K562 treated with DMSO at 1 percent for 48 hours (cell line): ENCODE data around the gene PDZD4. TPM values are rescaled to one million over a fixed set of nuclear protein-coding genes. Genes with fewer than 3 reads are reported as not detected.

ENCODE experiments used
- total RNA-seq: library from RNA; unstranded; fragments of 300-600 nt; gene quantifications from 2 replicates; pipeline ENCODE4 v1.2.3, GENCODE V29; 2022; ENCODE audit warnings: low replicate concordance; ENCODE audit errors: extremely low read depth

Gene PDZD4, protein sequence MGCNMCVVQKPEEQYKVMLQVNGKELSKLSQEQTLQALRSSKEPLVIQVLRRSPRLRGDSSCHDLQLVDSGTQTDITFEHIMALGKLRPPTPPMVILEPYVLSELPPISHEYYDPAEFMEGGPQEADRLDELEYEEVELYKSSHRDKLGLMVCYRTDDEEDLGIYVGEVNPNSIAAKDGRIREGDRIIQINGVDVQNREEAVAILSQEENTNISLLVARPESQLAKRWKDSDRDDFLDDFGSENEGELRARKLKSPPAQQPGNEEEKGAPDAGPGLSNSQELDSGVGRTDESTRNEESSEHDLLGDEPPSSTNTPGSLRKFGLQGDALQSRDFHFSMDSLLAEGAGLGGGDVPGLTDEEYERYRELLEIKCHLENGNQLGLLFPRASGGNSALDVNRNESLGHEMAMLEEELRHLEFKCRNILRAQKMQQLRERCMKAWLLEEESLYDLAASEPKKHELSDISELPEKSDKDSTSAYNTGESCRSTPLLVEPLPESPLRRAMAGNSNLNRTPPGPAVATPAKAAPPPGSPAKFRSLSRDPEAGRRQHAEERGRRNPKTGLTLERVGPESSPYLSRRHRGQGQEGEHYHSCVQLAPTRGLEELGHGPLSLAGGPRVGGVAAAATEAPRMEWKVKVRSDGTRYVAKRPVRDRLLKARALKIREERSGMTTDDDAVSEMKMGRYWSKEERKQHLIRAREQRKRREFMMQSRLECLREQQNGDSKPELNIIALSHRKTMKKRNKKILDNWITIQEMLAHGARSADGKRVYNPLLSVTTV
- total RNA-seq, result not detected in 2 replicates

DNA sequence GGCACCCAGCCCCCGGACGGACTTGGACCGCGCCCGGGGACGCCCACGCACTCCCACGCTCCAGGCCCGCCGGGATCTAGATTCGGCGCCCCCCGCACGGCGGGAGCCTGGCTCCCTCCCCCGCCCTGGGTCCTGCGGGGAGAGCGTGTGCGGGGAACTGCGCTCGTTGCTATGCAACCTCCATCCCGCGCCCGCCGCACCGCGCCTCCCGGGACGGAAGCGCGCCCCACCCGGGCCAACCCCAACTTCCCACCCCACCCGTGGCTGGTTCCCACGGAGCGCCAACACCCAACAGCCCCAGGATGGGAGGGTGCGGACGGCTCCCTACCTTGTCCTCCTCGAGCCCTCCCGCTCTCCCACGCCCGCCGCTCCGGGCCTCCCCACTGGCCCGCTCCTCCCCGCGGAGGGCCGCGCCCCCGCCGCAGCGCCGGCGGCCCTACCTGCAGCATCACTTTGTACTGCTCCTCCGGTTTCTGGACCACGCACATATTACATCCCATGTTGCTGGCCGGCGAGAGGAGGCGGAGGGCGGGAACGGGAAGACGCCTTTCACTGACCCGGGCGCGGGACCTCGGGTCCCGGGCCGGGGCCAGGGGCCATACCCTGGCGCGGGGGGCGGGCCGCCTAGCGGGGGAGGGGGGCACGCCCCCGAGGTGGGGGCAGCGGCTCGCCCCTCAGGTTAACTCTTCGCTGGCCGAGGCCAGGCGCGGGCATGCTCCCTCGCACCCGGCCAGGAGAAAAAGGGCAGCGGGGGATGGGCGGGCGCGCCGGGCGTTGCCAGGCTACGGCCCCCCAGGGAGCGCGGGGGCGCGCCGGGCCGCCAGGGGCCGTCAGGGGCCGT is at the start of gene PDZD4:
Gene PDZD4 (minus strand): TSS at position 746 of the 841 bp plus-strand sequence. CDS start 246 bp downstream, at position 500.

DNA sequence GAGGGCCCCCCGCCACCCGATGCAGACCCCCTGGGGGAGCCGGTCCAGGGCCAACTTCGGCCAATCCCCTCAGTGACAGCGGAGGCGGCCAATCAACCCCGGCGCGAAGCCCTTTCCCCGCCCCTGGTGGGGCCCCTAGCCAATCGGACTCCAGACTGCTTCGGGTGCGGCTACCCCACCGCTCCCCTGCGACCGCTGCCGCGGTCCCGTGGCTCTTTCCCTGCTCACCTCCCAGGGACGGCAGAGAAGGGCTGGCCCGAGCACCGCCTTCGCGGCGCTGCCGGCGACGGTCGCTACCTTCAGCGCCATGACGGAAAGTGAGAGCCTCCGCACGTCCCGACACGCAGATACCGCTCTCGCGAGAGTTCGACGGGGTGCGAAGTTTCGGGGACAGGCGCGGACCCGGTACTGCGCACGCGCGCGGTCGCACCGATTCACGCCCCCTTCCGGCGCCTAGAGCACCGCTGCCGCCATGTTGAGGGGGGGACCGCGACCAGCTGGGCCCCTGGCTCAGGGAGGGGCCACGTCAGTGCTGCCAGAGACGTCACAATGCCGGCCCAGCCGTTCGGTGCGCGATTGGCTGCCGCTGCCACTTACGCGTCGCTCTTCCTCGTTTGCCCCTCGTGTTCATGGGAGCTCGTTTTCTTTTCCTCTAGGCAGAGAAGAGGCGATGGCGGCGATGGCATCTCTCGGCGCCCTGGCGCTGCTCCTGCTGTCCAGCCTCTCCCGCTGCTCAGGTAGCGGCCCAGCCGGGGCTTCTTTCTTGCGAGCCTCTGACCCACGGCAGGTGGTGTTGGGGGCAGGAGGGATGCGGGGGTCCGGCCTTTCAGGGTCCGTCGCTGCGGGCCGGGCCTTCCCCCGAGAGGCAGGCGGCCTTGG is 36.1 kb downstream of the PDZD4 start, which contains the start of the genes IDH3G and SSR4:
Gene IDH3G (minus strand): TSS at position 358 of the 879 bp plus-strand sequence. CDS start 49 bp downstream, at position 309.
Gene SSR4 (plus strand): TSS at position 651 of the 879 bp plus-strand sequence. CDS start 20 bp downstream, at position 671.

DNA sequence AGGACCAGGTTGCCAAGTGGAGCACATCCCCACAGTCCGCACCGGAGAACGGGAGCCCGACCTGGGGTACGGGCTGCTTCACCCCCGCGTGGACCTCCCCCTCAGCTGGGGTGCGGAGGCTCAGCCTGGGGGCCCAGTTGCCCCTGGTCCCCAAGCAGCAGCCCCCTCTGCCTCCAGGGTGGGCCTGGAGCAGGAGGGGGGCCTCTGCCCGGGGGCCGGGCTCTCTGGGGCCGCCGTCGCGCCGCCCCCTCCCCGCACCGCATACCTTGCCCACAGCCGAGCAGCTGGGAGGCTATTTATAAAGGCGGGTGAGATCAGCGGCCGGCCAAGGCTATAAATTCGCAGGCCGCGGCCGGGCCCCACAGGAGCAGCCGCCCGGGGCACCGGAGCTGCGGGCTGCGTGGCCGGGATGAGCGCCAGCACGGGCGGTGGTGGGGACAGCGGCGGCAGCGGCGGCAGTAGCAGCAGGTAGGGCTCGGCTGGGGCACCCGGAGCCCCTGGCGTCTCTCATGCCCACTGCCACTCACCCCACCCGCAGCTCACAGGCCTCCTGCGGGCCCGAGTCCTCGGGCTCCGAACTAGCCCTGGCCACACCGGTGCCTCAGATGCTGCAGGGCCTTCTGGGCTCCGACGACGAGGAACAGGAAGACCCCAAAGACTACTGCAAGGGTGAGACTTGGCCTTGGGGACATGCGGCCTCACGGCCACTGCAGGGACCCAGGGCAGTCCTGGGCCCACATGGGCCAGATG is 49.5 kb downstream of the PDZD4 start, which contains the start of gene SRPK3:
Gene SRPK3 (plus strand): TSS at position 364 of the 750 bp plus-strand sequence. CDS start 46 bp downstream, at position 410.

DNA sequence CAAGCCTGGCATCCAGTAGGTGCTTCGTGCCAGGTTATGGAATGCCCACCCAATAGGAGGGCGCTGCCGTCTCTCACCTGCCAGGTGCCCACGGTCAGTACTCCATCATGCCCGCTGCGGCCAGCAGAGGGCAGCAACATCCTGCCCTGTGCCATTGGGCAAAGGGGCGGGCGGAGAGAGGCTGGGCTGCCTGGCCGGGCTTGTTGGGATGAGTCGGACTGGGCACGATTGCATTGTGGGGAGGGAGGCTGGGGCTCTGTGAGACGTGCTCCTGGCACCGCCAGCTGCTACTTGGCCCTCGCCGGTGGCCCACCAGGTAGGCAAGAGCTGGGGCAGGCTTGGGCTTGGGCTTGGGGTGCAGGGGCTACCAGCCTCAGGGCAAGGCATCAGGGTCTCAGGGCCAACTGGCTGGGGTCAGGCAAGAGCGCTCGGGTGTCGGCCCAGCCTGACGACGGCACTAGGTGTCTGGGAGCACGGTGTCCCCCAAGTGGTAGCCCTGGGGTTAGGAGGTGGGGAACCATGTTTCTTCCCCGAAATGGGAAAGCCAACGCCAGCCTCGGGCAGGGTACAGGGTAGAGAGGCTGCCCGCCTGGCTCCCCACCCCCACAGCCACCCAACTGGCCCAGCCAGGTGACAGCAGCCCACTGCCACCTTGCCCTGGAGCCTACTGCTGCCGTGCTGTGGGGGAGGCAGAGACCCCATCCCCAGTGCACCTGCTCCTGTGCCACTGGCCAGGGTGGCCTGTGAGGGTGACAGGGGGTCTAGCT is 66.2 kb downstream of the PDZD4 start, which contains the start of gene PLXNB3:
Gene PLXNB3 (plus strand): TSS at position 261 of the 767 bp plus-strand sequence. CDS start 1,287 bp downstream, outside the sequence.

Other genes with a start within 250 kb of the PDZD4 start
- gene CCNQ, start 231.4 kb downstream of the PDZD4 start, total RNA-seq, result not detected in 2 replicates
- not detected in 2 replicates for gene DUSP9, start 183.3 kb downstream of the PDZD4 start, total RNA-seq
- not detected in 2 replicates for gene PNCK, start 156.7 kb downstream of the PDZD4 start, total RNA-seq
- gene SLC6A8, start 142.6 kb downstream of the PDZD4 start, total RNA-seq, result not detected in 2 replicates
- 306 TPM in 1 of 2 replicates, not detected in the other for gene BCAP31, start 106.2 kb downstream of the PDZD4 start, total RNA-seq
- not detected in 2 replicates for gene ABCD1, start 105.7 kb downstream of the PDZD4 start, total RNA-seq
- not detected in 2 replicates for gene PLXNB3, start 66.3 kb downstream of the PDZD4 start, total RNA-seq
- not detected in 2 replicates for gene SRPK3, start 49.5 kb downstream of the PDZD4 start, total RNA-seq
- not detected in 2 replicates for gene IDH3G, start 36.2 kb downstream of the PDZD4 start, total RNA-seq
- gene SSR4, start 35.9 kb downstream of the PDZD4 start, total RNA-seq, result 1,814 TPM in 1 of 2 replicates, not detected in the other
- not detected in 2 replicates for gene L1CAM, start 55.6 kb upstream of the PDZD4 start, total RNA-seq
- gene AVPR2, start 74.1 kb upstream of the PDZD4 start, total RNA-seq, result not detected in 2 replicates
- not detected in 2 replicates for gene ARHGAP4, start 95.7 kb upstream of the PDZD4 start, total RNA-seq
- gene NAA10, start 104.5 kb upstream of the PDZD4 start, total RNA-seq, result not detected in 2 replicates
- gene RENBP, start 114.1 kb upstream of the PDZD4 start, total RNA-seq, result not detected in 2 replicates
- 51.6 TPM in 1 of 2 replicates, not detected in the other for gene HCFC1, start 141.3 kb upstream of the PDZD4 start, total RNA-seq
- gene TMEM187, start 142.2 kb upstream of the PDZD4 start, total RNA-seq, result not detected in 2 replicates
- not detected in 2 replicates for gene IRAK1, start 189.4 kb upstream of the PDZD4 start, total RNA-seq